CMK (cell line): ENCODE measurements around the gene CPSF3.
"Not testable (repeated sequence)": the region's sequence is repeated elsewhere in the genome, so short reads cannot be mapped to it uniquely, and the experiment has no call there.

Experiments
- DNase-seq: peaks from one replicate; pipeline ENCODE4 v3.0.0-alpha.2; 2010; ENCODE audit warnings: low read depth

Gene CPSF3

GRCh38 chr2:9394816-9395215 is 28.6 kb upstream of the CPSF3 start:
- DNase-seq = no peak

GRCh38 chr2:9397201-9397600 is 26.3 kb upstream of the CPSF3 start:
- DNase-seq = no peak

- not testable (repeated sequence) for DNase-seq
These were observed 25.2 kb upstream of the CPSF3 start for GRCh38 chr2:9398251-9398650.

- DNase-seq = no peak
These were observed 24.3 kb upstream of the CPSF3 start for GRCh38 chr2:9398881-9399780.

- no peak for DNase-seq
These were observed 23.0 kb upstream of the CPSF3 start for GRCh38 chr2:9400268-9401058.

GRCh38 chr2:9401059-9401547 is 22.4 kb upstream of the CPSF3 start:
- DNase-seq = no peak

GRCh38 chr2:9401646-9402371 is 21.6 kb upstream of the CPSF3 start:
- DNase-seq = no peak

- DNase-seq = no peak
These were observed 19.5 kb upstream of the CPSF3 start for GRCh38 chr2:9403924-9404323.

GRCh38 chr2:9404451-9404850 is 19.0 kb upstream of the CPSF3 start:
- no peak for DNase-seq

- DNase-seq = no peak
These were observed 17.8 kb upstream of the CPSF3 start for GRCh38 chr2:9405636-9406035.

- DNase-seq = no peak
These were observed 16.7 kb upstream of the CPSF3 start for GRCh38 chr2:9406529-9407362.

- no peak for DNase-seq
These were observed 16.1 kb upstream of the CPSF3 start for GRCh38 chr2:9407363-9407811.

- no peak for DNase-seq
These were observed 14.8 kb upstream of the CPSF3 start for GRCh38 chr2:9408641-9409151.

GRCh38 chr2:9410108-9410507 is 13.3 kb upstream of the CPSF3 start:
- DNase-seq = no peak

- no peak for DNase-seq
These were observed 10.7 kb upstream of the CPSF3 start for GRCh38 chr2:9412781-9413180.

GRCh38 chr2:9415516-9416169 is 7.8 kb upstream of the CPSF3 start:
- no peak for DNase-seq

- DNase-seq = no peak
These were observed 7.0 kb upstream of the CPSF3 start for GRCh38 chr2:9416267-9416961.

- no peak for DNase-seq
These were observed 6.5 kb upstream of the CPSF3 start for GRCh38 chr2:9416962-9417316.

GRCh38 chr2:9417725-9418124 is 5.7 kb upstream of the CPSF3 start:
- DNase-seq = no peak

- no peak for DNase-seq
These were observed 4.7 kb upstream of the CPSF3 start for GRCh38 chr2:9418746-9419145.
